Stimulated activated CD4-positive, alpha-beta T cell treated with anti-CD3 and anti-CD28 coated beads, Interleukin-4, amount 100 ng/mL, for 48 hours (primary cell): ENCODE data around the gene SLC19A1.

Experiments
- DNase-seq, 2 donors: peaks; one replicate each; pipeline ENCODE4 v3.0.0-alpha.2; 2020; ENCODE audit warnings: low read depth in 2 of 2

Gene SLC19A1

DNA sequence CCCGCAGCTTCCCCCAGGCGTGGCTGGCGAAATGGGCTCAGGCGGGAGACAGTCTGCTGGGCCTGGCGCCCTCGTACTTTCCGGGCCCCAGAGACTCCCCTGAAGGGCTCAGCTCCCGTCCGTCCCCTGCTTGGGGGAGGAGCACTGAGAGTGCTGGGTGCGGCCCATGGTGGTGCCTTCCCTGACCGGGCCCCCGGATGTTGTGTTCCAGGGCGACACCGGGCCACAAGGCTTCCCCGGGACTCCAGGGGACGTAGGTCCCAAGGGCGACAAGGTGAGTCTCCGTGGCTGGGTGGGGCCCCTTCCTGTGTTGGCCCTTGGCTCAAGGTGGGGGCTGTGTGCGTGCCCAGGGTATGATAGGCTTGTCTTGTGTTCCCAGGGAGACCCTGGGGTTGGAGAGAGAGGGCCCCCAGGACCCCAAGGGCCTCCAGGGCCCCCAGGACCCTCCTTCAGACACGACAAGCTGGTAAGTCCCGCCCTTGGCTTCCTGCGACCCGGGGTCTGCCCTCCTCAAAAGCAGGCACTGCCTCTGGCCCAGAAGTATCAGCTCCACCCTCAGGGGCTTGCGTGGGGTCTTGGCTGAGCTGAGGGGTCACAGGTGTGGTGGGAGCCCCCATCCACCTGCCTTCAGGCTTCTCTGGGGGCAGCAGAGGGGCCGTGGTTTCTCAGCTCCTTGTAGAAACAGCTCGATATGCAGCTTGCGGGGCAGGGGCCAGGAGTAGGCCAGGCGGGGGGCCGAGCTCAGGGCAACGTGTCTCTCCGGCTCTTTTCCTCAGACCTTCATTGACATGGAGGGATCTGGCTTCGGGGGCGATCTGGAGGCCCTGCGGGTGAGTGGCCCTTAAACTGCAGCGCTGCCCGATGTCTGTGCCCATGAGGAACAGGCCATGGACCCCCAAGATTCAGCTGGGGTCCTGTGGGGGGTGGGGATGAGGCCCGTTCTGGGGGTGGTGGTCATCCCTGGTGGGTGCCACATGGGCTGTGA is 62.3 kb downstream of the SLC19A1 start:
- DNase-seq = no peak

DNA sequence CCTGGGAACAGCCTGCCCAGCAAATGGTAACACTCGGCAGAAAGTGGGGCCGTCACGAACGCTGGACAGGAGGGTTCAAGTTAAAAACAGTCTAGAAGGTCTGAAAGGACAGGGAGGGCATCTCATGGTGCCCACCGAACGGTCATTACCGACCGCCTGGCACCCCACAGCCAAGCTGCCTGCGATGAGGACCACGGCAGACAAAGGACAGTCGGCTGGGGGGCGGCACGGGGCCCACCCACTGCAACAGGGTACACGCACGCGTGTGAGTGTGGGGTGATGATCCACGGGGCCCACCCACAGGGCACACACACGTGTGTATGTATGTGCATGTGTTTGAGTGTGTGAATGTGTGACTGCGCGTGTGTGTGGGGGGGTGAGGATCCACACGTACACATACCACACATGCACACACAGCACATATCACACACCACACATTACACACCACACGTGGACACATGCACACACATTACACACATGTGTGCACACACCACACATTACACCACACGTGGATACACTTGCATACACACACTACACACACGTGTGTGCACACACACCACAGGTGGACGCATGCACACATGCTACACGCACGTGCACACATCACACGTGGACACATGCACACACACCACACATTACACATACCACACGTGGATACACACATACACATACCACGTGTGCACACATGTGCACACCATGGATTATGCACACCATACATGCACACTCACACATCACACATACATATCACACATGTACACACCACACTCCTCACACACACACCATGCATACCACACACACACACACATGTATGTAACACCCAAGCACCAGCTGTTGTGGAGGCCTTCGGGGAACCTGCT is 63.2 kb downstream of the SLC19A1 start:
- DNase-seq = no peak

DNA sequence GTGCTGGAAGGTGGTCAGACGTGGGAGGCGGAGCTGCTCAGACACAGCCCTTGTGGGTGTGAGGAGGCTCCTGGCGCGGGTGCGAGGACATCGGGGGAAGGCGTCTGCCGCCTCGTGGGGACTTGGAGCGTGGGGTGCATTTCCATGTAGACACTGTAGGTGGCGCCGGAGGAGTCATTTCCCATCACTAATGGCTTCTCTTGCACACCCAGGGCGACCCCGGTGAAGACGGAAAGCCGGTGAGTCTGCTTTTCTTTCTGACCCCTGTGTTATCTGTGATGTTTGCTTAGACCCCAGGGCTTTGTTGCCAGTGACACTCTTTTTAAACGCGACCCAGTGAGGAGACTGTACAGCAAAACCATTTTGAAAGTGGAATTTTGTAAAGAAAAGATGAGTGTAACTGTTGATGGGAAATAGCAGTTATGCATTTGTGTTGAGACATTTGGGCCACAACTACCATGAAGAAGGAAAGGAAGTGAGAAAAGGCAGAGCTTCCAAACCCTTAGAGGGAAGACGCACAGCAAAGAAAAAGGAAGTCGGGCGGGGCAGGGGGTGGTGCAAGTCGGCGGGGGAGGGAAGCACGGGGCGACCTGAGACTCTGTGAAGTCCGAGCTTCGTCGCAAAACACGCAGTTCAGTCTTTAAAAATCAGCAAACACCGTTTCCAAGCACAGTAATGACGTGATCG is 64.0 kb downstream of the SLC19A1 start:
- DNase-seq = peak; percentile 72 to 73

DNA sequence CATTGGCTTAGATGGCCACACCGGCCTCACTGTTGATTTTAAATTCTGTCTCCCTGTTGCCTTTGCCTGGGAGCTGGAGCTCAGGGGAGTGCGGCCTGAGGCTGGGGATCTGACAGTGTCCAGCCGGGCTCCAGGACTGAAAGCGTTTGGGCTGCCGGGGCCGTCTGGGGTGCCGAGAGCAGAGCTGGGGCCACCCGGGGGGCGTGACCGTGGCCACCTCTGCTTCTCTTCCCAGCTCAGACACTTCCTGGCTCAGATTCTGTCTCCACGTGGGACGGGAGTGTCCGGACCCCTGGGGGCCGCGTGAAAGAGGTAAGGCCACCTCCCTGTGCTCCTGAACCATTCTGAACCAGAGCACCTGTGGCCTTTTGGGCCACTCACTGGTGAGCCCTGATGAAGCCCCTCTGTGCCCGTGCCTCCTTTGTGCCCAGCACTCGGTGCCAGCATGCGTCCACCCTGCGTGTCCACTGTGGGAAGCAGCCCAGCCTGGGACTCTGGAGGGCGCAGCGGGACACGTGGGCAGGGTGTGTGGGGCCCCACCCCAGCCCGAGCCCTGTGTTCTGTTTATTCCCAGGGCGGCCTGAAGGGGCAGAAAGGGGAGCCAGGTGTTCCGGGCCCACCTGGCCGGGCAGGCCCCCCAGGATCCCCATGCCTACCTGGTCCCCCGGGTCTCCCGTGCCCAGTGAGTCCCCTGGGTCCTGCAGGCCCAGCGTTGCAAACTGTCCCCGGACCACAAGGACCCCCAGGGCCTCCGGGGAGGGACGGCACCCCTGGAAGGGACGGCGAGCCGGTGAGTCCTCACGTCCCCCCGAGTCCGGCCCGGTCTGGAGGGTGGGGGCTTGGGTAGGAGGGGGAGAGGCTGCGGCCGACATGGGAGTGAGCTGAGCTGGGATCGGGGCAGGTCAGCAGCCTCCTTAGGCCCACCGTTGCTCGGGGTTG is 64.8 kb downstream of the SLC19A1 start:
- DNase-seq = no peak

DNA sequence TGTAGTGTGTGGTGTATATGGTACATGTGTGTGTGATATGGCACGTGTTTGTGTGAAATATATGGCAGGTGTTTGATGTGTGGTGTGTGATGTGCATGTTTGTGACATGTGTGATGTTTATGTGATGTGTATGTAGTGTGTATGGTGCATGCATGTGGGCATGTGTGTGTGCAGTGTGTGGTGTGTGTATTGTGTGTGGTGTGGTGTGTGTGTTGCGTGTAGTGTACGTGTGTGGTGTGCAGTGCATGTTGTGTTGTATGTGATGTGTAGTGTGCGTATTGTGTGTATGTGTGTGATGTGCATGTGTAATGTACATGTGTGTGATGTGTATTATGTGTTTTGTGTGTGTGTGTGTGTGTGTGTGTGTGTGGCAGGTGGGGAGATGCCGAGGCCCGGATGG is 65.7 kb downstream of the SLC19A1 start:
- DNase-seq = no peak

DNA sequence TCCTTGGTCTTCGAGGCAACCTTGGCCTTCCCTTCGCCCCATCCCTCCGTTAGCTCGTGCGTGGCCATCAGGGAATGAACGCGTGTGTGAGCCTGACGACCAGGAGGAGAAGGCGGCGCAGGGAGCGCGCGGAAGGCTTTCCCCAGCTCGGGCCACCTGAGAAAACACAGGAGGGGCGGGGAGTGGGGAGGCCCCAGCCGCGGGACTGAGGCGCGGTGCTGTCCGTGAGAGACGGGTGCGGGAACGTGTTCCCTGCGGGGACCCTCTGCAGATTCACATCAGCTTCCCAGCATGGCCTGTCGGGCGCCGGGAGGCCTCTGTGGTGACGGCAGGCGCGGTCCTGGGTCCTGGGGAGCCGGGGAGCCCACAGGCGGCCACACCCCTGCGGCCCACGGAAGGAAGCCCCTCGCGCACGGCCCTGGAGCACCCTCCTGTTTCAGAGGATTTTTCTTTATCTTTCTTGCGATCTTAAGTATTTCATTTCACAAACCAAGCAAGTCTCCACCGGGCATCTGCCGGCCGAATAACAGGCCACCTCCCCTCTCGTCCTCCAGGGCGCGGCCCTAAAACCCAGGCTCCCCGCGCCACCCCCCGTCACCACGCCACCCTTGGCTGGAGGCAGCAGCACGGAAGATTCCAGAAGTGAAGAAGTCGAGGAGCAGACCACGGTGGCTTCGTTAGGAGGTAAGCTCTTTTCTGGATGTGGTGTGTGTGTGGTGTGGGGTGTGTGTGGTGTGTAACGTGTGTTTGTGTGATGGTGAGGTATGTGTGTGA is 66.3 kb downstream of the SLC19A1 start:
- no peak for DNase-seq

DNA sequence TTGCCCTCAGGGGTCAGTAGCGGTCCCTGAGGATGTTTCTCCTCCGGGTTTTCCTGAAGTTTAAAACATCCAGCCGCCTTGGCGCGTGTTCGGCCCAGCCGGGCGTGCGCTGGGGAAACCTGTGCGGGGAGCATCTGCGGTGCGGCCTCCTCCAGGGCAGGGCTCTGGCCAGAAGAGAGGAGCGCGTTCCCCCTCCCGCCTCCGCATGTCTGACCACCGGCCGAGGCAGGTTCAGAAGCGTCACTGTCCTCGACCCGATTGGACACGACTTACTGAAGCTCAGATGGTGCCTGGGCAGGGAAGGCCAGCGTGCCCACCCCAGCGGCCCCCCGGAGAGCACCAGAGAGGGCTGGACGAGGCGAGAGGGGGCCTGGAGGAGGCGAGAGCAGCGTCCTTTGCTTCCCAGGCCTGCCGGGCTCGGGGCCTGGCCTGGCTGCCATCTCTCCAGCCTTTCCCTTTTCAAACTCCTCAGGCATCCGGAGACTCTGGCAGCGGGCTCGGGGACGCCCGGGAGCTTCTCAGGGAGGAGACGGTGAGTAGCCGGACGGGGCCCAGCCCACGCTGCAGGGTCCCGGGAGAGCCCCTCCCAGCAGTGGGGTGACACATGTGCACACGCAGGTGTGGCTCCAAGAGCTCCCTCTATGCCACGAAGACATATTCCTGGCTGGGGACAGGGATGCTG is 67.1 kb downstream of the SLC19A1 start:
- no peak for DNase-seq

DNA sequence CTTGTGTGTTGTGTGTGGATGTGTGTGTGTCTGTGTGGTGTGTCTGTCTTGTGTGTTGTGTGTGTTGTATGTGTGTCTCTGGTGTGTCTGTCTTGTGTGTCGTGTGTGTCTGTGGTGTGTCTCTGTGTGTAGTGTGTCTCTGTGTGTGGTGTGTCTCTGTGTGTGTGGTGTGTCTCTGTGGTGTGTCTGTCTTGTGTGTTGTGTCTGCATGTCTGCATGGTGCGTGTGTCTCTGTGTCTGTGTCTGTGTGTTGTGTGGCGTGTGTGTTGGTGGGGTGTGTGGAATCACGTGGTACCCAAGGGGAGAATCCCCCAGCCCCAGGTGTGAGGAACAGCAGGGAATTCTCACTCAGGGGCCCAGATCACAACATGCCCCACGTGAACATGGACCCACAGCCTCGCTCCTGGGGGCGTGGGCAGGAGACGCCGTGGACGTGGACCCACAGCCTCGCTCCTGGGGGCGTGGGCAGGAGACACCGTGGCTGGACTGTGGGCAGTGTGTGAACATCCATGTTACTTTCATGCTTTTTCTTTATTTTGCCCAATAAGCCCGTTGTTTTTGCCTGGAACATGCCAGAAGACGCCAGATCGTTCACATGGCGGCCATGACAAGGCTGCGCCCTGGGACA is 67.8 kb downstream of the SLC19A1 start:
- DNase-seq = no peak

DNA sequence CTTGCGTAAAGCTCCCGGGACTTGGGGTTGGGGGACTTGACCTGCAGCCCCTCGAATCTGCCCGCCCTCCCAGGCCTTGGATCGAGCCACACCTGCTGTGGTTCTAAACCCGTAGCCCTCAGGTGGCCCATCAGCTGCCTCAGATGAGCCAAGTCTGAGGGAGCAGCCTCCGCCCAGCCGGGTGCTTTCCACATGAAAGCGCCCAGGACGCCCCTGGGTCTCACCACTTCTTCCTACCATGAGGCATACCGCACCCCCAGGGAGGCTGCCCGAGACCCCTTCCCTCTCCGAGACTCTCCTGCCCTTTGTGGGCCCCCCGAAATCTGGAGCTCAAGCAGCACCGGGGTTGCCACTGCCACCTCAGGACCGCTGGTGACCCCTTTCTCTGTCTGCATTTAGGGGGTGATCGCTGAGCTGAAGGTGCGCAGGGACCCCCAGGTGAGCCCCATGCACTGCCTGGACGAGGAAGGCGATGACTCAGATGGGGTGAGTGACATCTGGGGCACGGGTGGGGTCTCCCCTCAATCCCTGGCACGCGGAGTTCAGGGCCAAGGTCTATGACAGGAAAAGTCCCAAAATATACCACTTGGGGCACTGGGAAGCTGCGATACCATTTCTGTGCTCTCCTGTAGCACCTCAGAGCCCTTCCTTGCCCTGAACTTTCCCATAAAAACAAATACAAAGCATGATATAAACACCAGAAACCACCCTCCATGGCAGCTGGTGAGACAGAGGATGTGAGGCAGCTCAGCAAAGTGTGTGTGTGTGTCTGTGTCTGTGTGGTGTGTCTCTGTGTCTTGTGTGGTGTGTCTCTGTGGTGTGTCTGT is 68.5 kb downstream of the SLC19A1 start:
- DNase-seq = no peak

DNA sequence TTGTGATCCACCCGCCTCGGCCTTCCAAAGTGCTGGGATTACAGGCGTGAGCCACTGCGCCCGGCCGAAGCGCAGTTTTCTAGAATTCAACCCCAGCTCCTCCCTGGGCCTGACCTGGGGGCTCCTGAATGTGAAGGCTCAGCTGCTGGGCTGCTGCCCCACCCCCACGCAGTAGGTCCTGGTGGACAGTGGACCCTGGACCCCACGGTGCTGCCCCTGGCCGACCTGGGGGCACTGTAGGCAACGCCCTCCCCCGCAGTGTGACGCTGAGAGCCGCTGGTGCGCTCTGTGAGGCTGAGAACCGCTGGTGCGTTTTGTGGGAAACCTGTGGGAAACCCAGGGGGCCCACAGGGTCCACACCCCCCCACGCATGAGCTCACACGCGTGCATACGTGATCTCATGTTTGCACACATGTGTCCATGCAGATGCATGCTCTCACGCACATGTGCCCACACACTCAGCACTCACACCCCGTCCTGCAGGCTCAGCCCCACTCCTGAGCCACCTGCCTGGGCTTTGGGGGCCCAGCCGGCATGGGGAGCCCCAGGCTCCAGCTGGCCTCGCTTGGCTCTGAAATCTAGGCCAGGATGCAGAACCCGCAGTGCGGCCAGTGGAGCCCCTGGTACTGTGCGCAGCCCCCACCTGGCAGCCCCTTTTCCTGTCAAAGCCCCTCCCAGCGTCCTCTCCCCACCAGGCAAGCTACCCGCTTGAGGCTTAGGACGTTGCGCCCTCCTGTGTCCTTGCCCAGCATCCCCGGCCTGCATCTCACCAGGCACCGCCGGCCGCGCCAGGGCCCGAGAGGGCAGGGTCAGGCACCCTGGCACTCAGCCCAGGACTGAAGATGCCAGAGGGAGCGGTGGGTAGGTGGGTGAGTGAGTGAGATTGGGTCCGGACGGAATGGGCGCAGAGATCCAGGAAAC is 69.5 kb downstream of the SLC19A1 start:
- DNase-seq = no peak

DNA sequence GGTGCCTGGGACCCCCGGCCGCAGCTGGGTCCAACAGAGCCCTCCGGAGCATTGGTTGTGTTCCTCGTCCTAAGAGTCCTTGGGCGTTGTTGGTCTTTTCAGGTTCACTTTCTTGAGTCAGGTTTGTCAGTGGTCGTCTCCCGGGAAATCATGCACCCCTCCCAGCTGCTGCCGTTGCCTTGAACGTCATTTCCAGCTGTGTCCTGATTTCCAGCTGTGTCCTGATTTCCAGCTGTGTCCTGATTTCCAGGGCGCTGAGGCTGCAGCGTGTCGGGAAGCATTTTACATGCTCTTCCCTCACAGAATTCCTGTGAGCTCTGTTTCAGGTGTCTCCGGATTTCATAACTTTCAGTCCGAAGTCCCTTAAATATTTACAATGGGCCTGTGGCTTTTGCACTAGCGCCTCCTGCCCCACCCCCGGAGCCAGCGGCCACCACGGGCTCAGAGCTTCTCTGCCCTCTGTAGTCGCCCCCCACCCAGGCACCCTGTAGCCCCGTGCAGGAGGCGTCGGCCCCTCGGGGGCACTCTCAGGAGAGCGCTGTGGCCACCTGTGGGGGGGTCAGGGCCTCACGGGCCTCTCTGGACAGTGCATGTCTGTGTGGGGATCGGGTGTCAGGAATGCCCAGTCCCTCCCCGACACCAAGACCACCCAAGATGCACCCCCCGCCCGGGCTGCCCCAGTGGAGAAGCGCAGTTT is 70.6 kb downstream of the SLC19A1 start:
- DNase-seq = no peak

DNA sequence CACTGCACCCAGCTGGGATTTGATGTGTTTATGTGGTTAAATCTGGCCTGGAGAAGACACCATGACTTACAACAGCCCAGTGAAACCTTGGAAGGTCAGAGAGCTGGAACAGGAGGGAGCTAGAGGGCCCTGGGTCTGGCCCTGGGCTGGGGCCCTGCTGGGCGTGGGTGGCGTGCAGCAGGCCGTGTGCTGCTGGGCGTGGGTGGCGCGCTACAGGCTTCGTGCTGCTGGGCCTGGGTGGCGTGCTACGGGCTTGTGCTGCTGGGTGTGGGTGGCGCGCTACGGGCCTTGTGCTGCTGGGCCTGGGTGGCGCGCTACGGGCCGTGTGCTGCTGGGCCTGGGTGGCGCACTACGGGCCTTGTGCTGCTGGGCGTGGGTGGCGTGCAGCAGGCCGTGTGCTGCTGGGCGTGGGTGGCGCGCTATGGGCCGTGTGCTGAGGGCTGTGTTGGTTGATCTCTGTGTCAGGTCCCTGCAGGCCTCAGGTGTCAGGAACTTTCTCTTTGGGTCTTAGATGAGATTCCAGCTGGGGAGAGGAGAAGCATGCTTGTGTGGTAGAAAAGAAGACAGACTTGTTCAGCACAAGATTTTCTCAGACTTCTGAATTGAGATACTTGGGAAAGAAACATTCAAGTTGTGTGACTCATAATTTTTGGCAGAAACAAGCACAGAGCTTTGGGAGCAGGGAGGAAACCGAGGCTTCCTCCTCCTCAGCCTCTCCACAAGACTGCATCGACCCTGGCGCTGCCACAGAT is 71.3 kb downstream of the SLC19A1 start:
- DNase-seq = peak; percentile 29 to 39

DNA sequence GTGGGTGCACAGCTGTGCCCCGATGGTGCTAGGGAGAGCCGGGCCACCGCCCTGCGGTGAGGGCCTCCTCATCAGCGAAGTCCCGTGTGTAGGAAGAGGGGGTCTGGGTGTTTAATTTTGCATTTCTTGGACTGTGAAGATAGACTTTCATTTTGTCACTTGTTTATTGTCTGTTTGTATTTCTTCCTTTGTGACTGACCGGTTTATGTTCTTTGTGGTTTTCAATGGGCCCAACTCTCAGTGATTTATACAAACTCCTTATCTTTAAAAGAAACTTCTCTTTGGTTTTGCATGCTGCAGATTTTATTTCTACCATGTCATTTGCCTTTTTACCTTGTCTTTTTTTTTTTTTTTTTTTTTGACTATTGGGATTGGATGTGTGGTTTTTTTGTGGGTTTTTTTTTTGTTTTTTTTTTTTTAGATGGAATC is 72.1 kb downstream of the SLC19A1 start:
- no peak for DNase-seq

DNA sequence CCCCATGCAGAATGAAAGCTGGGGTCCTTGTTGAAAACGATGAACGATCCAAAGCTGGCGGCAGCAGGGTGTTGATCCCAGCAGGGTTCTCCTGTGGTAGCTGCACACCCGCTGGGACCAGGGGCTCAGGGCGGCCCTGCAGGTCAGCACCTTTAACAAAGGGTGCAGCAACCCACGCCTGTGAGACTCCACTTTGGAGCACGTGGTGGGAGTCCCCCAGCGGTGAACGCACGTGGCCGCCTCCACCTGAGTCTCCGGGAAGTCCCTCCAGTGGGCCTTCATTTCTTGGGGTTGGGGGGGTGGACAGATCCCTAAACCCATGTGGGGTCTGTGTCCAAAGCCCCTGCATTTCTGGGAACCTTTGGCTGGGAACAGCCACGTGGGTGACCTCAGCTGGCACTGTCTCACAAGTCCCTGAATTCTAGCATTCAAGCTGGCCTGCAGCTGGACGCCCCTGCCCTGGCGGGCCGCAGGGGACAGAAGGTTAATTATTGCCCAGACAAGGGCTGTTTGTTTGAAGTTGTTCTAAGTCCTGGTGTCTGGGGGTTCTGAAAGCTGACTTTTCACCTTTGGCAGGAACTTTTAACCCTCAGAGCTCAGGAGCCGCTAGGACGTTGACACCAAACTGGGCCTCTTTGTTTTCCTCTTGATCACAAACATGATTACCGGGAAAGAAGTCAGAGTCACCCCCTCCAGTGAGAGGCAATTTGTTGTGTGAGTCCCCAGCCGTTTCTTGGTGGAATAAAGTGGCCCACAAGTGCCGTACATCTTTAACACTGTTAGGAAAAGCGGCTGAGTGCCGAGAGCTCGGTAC is 72.8 kb downstream of the SLC19A1 start:
- DNase-seq = no peak

DNA sequence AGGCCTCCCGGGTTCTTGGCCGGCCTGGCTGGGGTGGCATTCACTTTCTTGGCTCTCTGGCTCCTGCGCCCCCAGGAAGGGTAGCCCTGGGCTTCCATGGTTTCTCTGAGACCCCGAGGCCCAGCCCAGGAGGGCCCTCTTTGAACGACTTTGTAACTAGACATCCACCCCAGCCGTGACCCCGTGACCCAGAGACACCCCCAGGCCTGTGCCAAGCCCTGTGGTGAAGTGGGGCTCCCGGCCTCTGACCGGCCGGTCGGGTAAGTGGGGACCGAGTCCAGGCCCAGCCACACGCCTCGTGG is 73.3 kb downstream of the SLC19A1 start:
- no peak for DNase-seq
